ENCODE data around the gene TXNRD2. TPM values are rescaled to one million over a fixed set of nuclear protein-coding genes. Genes with fewer than 3 reads are reported as not detected.

TXNRD2 gene
- total RNA-seq = 10 to 100 TPM; 12.1 to 28.9 (median 21.6) TPM

DNA sequence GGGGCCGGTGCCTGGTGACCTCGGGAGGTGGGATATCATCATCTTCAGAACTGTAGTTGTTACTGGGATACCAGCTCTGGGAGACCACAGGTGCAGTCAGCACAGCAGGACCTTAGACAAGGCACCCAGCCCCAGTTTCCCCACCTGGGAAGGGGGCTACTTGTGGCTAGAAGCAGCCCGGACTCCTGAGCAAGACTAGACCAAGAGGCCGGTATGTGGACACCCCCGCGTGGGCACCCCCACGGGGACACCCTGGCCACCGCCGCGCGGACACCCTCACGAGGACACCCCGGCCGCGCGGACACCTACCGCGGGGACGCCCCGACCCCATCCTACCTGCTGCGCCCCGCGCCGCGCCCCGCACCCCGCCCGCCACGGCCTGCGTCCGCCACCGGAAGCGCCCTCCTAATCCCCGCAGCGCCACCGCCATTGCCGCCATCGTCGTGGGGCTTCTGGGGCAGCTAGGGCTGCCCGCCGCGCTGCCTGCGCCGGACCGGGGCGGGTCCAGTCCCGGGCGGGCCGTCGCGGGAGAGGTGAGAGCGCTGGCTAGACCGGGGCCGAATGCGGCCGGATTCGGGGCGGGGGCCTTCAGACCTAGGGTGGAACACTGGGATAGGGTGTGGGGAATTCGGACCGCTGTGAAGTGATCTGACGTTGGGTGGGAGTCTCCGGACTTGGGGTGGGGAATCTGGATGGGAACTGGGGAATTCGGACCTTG, at the start of gene TXNRD2, which contains the start of gene COMT:
Gene TXNRD2, minus strand, starts transcription at position 454 of the 718 bp plus-strand sequence. Its CDS starts 15 bp downstream, at position 439.
Gene COMT, plus strand, starts transcription at position 408 of the 718 bp plus-strand sequence. CDS start 20,755 bp downstream, outside the sequence.
- in situ Hi-C loops (cut with MboI; ENCODE audit: low pct_ligation_motif_present in 1 of 4, low pct_unique_long_range_greater_than_20kb in 1 of 4, low sequenced_read_pairs in 3 of 4) (no loop called here), intact Hi-C loops (cut with DNase I; ENCODE audit: low total_unique reads) (no loop called here)
- Histone ChIP-seq H3K4me1 (peaks cover 15 to 40% (median 30%) of the 10 kb centered on the region in 4 donors), H3K27me3 (no peaks in the 10 kb centered on the region), H3K27ac (peak within 1 kb of the TSS; percentile 87 to 91 (median 89)), H3K36me3 (no peaks in the 10 kb centered on the region), H3K4me3 (peak within 1 kb of the TSS; percentile 61 to 95 (median 68)), H3K9me3 (no peaks in the 10 kb centered on the region)
- TF ChIP-seq, protein P1, sequence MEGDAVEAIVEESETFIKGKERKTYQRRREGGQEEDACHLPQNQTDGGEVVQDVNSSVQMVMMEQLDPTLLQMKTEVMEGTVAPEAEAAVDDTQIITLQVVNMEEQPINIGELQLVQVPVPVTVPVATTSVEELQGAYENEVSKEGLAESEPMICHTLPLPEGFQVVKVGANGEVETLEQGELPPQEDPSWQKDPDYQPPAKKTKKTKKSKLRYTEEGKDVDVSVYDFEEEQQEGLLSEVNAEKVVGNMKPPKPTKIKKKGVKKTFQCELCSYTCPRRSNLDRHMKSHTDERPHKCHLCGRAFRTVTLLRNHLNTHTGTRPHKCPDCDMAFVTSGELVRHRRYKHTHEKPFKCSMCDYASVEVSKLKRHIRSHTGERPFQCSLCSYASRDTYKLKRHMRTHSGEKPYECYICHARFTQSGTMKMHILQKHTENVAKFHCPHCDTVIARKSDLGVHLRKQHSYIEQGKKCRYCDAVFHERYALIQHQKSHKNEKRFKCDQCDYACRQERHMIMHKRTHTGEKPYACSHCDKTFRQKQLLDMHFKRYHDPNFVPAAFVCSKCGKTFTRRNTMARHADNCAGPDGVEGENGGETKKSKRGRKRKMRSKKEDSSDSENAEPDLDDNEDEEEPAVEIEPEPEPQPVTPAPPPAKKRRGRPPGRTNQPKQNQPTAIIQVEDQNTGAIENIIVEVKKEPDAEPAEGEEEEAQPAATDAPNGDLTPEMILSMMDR (IDR thresholded peaks at IDR 0.05) = no peak
- peak; percentile 69 for TF ChIP-seq POLR2A (IDR thresholded peaks at IDR 0.05)
- peak in 2 of 3 donors; percentile 75 to 78 for TF ChIP-seq POLR2AphosphoS5 (IDR thresholded peaks at IDR 0.05)
- TF ChIP-seq EP300 (IDR thresholded peaks at IDR 0.05; ENCODE audit: low read depth) = no peak
- peak; percentile 78 for DNase-seq
- 0% methylated on average over 1 to 16 of the region's 63 CpGs for WGBS, 2 donors (ENCODE audit: low coverage in 1 of 2)

DNA sequence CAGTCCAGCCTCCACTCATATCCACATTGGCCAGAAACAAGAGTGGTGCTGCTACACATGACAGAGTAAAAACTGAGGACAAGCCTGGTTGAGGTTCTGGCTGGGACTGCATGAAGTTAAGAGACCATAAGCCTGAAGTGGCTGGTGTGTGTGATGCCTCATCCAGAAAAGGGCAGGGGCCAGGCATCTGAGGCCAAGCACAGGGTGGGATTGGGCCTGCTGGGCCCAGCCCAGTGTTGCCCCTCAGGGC, 49.7 kb upstream of the TXNRD2 start:
- H3K27ac ChIP-seq = peak overlapping the region in 1 of 4 donors; percentile 34
- intact Hi-C loops (cut with DNase I; ENCODE audit: low total_unique reads) = no loop called here
- H3K36me3 ChIP-seq = no peaks in the 10 kb centered on the region
- in situ Hi-C loops (cut with MboI; ENCODE audit: low pct_ligation_motif_present in 1 of 4, low pct_unique_long_range_greater_than_20kb in 1 of 4, low sequenced_read_pairs in 3 of 4) = no loop called here
- no peaks in the 10 kb centered on the region for H3K9me3 ChIP-seq
- H3K4me3 ChIP-seq = no peak overlapping the region
- H3K4me1 ChIP-seq = peaks cover 1 to 10% (median 6%) of the 10 kb centered on the region in 4 donors
- TF ChIP-seq POLR2A (IDR thresholded peaks at IDR 0.05) (no peak), POLR2AphosphoS5 (IDR thresholded peaks at IDR 0.05) (no peak), EP300 (IDR thresholded peaks at IDR 0.05; ENCODE audit: low read depth) (no peak)
- TF ChIP-seq, protein P1 (IDR thresholded peaks at IDR 0.05) = no peak
- no peaks in the 10 kb centered on the region for H3K27me3 ChIP-seq
- no peak for DNase-seq

GRCh38 chr22:19990609-19991394, 49.2 kb upstream of the TXNRD2 start:
- no peaks in the 10 kb centered on the region for H3K27me3 ChIP-seq
- DNase-seq = no peak
- in situ Hi-C loops (cut with MboI; ENCODE audit: low pct_ligation_motif_present in 1 of 4, low pct_unique_long_range_greater_than_20kb in 1 of 4, low sequenced_read_pairs in 3 of 4) = no loop called here

GRCh38 chr22:19990188-19990587, 48.6 kb upstream of the TXNRD2 start:
- Histone ChIP-seq H3K9me3 (no peaks in the 10 kb centered on the region), H3K4me3 (no peak overlapping the region), H3K27ac (no peak overlapping the region), H3K27me3 (no peaks in the 10 kb centered on the region), H3K4me1 (peaks cover 7 to 16% (median 13%) of the 10 kb centered on the region in 4 donors), H3K36me3 (no peaks in the 10 kb centered on the region)
- no peak for TF ChIP-seq EP300 (IDR thresholded peaks at IDR 0.05; ENCODE audit: low read depth)
- intact Hi-C loops (cut with DNase I; ENCODE audit: low total_unique reads) (no loop called here), in situ Hi-C loops (cut with MboI; ENCODE audit: low pct_ligation_motif_present in 1 of 4, low pct_unique_long_range_greater_than_20kb in 1 of 4, low sequenced_read_pairs in 3 of 4) (no loop called here)
- no peak for DNase-seq
- 50% methylated on average over 2 of the region's 2 CpGs; no CpG with 5 or more reads in 1 of the 2 donors for WGBS, 2 donors (ENCODE audit: low coverage in 1 of 2)

More at GRCh38 chr22:19990609-19991394, 49.2 kb upstream of the TXNRD2 start:
- H3K4me1 ChIP-seq = peaks cover 6 to 15% (median 11%) of the 10 kb centered on the region in 4 donors
- TF ChIP-seq, protein P1 (IDR thresholded peaks at IDR 0.05) = no peak
- TF ChIP-seq POLR2A (IDR thresholded peaks at IDR 0.05) = no peak
- no peak for TF ChIP-seq EP300 (IDR thresholded peaks at IDR 0.05; ENCODE audit: low read depth)
- TF ChIP-seq POLR2AphosphoS5 (IDR thresholded peaks at IDR 0.05) = no peak
- peak overlapping the region in 1 of 4 donors; percentile 34 for H3K27ac ChIP-seq
- no peaks in the 10 kb centered on the region for H3K9me3 ChIP-seq
- no peak overlapping the region for H3K4me3 ChIP-seq
- no peaks in the 10 kb centered on the region for H3K36me3 ChIP-seq
- intact Hi-C loops (cut with DNase I; ENCODE audit: low total_unique reads) = no loop called here
- WGBS, 2 donors (ENCODE audit: low coverage in 1 of 2) = 91% methylated on average over 18 of the region's 20 CpGs; no CpG with 5 or more reads in 1 of the 2 donors
